CD4-positive, alpha-beta T cell (primary cell): ENCODE results near the gene MARCHF9. TPM values are rescaled to one million over a fixed set of nuclear protein-coding genes. Genes with fewer than 3 reads are reported as not detected.

Experiments
- ATAC-seq: fragments of 200-7000 bp; cut with Tn5 transposase; one replicate; pipeline ENCODE4 v1.10.0; 2022; ENCODE audit warnings: mild to moderate bottlenecking; ENCODE audit not compliant: poor library complexity
- CTCF ChIA-PET: fragments of 350-600 bp; sonication (Branson Sonifier 250); formaldehyde crosslinking; loops from one replicate; lab custom pipeline; 2021; ENCODE audit warnings: antibody characterized with exemption, inconsistent platforms; lab: Charles Lee
- POLR2A ChIA-PET: fragments of 350-600 bp; sonication (Branson Sonifier 250); formaldehyde crosslinking; loops from one replicate; lab custom pipeline; 2021; ENCODE audit warnings: antibody characterized with exemption, inconsistent platforms; lab: Charles Lee
- DNase-seq, 14 experiments: peaks; one replicate each; pipeline ENCODE4 v3.0.0-alpha.2; 2013 to 2020; ENCODE audit warnings: mixed read lengths in 2 of 14
- H3K27ac ChIP-seq, 2 donors: one replicate each; pipeline versions ENCODE4 v1.5.1 to v1.7.0; 2013; ENCODE audit warnings: low read length in 2 of 2, low read depth in 1 of 2, mild to moderate bottlenecking in 1 of 2
- H3K27me3 ChIP-seq, 2 experiments: 1 replicate in 1 of 2; 2 replicates in 1 of 2; pipeline versions ENCODE4 v1.6.1 to v1.7.0; 2013; ENCODE audit warnings: low read length in 2 of 2, control low read depth in 1 of 2, mild to moderate bottlenecking in 1 of 2, moderate library complexity in 1 of 2; ENCODE audit not compliant: insufficient read depth in 2 of 2, control insufficient read depth in 1 of 2
- H3K36me3 ChIP-seq: one replicate; pipeline ENCODE4 v1.6.1; 2013; ENCODE audit warnings: low read length, control low read depth; ENCODE audit not compliant: insufficient read depth
- H3K4me1 ChIP-seq: one replicate; pipeline ENCODE4 v1.6.1; 2013; ENCODE audit warnings: low read length, control low read depth; ENCODE audit not compliant: insufficient read depth
- H3K4me3 ChIP-seq: one replicate; pipeline ENCODE4 v1.5.1; 2013; ENCODE audit warnings: mild to moderate bottlenecking, low read length, moderate library complexity
- H3K9me3 ChIP-seq, 2 experiments: 1 replicate in 1 of 2; 2 replicates in 1 of 2; pipeline versions ENCODE4 v1.6.1 to v1.7.0; 2013; ENCODE audit warnings: low read length in 2 of 2, mild to moderate bottlenecking in 2 of 2, control low read depth in 1 of 2, moderate library complexity in 1 of 2; ENCODE audit not compliant: control insufficient read depth in 1 of 2, insufficient read depth in 1 of 2
- H3K27ac Mint-ChIP-seq: one replicate; pipeline ENCODE4 v1.8.0; 2020; ENCODE audit warnings: mixed read lengths
- H3K27me3 Mint-ChIP-seq: one replicate; pipeline ENCODE4 v1.8.0; 2021; ENCODE audit warnings: mixed read lengths
- H3K36me3 Mint-ChIP-seq: one replicate; pipeline ENCODE4 v1.8.0; 2021; ENCODE audit warnings: low read depth, mixed read lengths
- H3K4me1 Mint-ChIP-seq: one replicate; pipeline ENCODE4 v1.8.0; 2021; ENCODE audit warnings: low read depth, mixed read lengths
- H3K4me3 Mint-ChIP-seq: one replicate; pipeline ENCODE4 v1.8.0; 2020; ENCODE audit warnings: mild to moderate bottlenecking, mixed read lengths
- H3K9me3 Mint-ChIP-seq: one replicate; pipeline ENCODE4 v1.8.0; 2020; ENCODE audit warnings: mixed read lengths
- CTCF ChIP-seq: fragments of 200-600 bp; IDR thresholded peaks from one replicate; pipeline ENCODE4 v1.8.0; 2022; ENCODE audit warnings: antibody characterized with exemption, mild to moderate bottlenecking
- intact Hi-C, 2 experiments: fragments of 100-400 bp; cut with DNase I in 1 of 2; cut with micrococcal nuclease in 1 of 2; formaldehyde crosslinking; loops; one replicate each; pipeline versions ENCODE4 v1.15.1 to v1.9.0; 2023 to 2025; cut with DNase I, micrococcal nuclease
- total RNA-seq, 174 experiments: library from RNA in 2 of 174; stranded (reverse) in 2 of 174; gene quantifications; one replicate each; pipeline ENCODE4 v1.2.3 and lab custom pipeline; 2021 to 2026

Gene MARCHF9
- total RNA-seq, 2 experiments from 2014 or later, result 39.9 to 40.8 TPM

GRCh38 chr12:57723630-57723962 is 31.3 kb upstream of the MARCHF9 start:
- Mint-ChIP-seq H3K4me3 (no peak overlapping the region), H3K27me3 (no peaks in the 10 kb centered on the region), H3K36me3 (peaks cover 69% of the 10 kb centered on the region), H3K9me3 (no peaks in the 10 kb centered on the region), H3K27ac (peak overlapping the region; percentile 67), H3K4me1 (peaks cover 27% of the 10 kb centered on the region)
- no peak overlapping the region for H3K4me3 ChIP-seq
- TF ChIP-seq CTCF, result no peak
- intact Hi-C loops, result no loop called here
- peaks cover 51% of the 10 kb centered on the region for H3K36me3 ChIP-seq
- no peak for DNase-seq
- ATAC-seq, result no peak
- peaks cover 10% of the 10 kb centered on the region for H3K4me1 ChIP-seq
- no peak overlapping the region for H3K27ac ChIP-seq
- no peaks in the 10 kb centered on the region for H3K27me3 ChIP-seq
- CTCF ChIA-PET, result no interaction called here
- POLR2A ChIA-PET, result interaction anchor here (1.5 kb wide), 1 partner anchor 18 kb away, joined by 10 read pairs; no protein-coding TSS in a partner anchor
- peaks cover 0 to 12% of the 10 kb centered on the region in 2 experiments for H3K9me3 ChIP-seq

DNA sequence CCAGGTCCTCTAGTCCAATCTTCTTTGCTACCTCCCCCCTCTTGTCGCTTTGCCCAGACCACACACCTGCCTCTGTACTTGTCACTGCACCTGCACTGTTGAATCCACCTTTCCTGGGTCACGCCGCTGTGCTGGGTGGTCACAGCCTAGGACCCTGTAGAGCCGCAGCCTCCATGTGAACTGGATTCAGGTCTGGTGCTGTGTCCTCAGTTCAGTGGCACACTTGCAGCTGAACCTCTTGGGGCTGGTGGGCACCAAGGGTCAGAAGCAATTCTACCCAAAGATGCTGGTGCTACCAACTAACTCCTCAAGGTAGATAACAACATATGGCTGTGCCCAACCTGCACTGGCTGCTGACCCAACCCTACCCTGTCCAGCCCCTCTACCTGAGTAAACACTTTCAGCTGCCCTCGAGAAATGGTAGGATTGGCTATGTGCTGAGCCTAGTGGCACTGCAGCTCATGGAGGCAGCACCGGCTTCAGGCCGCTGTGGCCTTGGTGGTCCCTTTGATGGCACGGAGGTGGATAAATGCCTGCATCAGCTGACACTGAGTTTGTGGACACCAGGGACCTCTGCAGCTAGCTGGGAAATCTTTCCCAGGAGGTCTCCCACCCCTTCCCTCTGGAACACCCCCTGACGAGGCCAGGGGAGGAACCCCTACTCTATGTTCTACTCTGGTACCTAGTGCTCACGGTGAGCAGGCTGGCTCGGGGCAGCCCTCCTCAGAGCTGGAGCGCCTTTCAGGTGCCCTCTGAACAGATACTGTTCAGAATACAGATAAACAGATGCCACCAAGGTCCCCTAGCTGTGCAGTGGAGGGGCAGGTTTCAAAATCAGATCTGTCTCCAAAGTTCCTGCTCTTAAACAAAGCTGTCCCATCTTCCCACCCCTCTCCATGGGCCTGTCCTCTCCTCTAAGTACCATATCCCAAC is 30.6 kb upstream of the MARCHF9 start:
- Histone ChIP-seq H3K27ac (peak overlapping the region in 1 of 2 donors; percentile 31), H3K4me3 (no peak overlapping the region), H3K27me3 (no peaks in the 10 kb centered on the region), H3K9me3 (peaks cover 0 to 12% of the 10 kb centered on the region in 2 experiments), H3K36me3 (peaks cover 49% of the 10 kb centered on the region), H3K4me1 (peaks cover 10% of the 10 kb centered on the region)
- peak overlapping the region; percentile 67 for H3K27ac Mint-ChIP-seq
- CTCF ChIA-PET, result no interaction called here
- POLR2A ChIA-PET, result interaction anchor here (1.3 to 1.5 kb wide), 2 partner anchors 17 to 31 kb away, joined by 4 to 10 read pairs; no protein-coding TSS in a partner anchor
- H3K27me3 Mint-ChIP-seq, result no peaks in the 10 kb centered on the region
- H3K4me1 Mint-ChIP-seq, result peaks cover 26% of the 10 kb centered on the region
- H3K4me3 Mint-ChIP-seq, result no peak overlapping the region
- no peak for TF ChIP-seq CTCF
- intact Hi-C loops, result no loop called here
- DNase-seq (peak in 2 of 14 experiments; percentile 14 to 30), ATAC-seq (no peak)
- H3K36me3 Mint-ChIP-seq, result peaks cover 69% of the 10 kb centered on the region
- no peaks in the 10 kb centered on the region for H3K9me3 Mint-ChIP-seq

DNA sequence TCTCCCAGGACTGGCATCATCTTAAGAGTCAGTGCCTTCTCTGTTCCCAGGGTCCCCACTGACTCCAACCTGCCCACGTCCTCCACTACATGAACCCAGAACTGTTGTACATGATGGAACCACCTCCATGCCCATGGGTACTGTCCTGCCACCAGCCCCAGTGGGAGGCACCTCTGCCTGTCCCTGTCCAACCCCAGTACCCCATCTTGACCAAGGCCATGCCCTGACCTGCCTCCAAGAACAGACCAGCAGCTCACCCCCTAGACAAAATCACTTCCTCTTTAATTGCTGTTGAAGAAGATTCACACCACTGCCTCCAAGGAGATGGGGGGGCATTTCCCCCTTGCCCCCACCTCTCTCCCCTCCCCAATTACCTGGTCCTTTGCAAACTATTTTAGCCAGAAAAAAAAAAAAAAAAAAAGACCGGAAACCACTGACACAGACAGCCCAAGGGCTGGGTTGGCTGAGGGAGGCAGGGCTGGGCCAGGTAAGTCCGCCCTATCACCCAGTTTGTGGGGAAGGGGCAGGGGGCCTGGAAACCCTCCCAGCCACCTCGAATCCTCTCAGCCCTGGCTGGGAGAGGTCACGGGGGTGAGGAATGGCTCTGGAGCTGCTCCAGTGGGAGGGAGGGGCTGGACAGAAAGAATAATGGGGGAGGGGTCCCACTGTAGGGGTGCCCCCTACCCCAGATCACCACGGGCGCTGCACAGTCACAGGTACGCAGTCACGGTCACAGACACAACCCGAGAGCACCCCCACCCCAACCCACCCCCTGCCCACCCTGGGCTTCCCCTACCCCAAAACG is 29.8 kb upstream of the MARCHF9 start:
- ChIA-PET POLR2A (interaction anchor here (1.3 to 1.5 kb wide), 2 partner anchors 16 to 32 kb away, joined by 4 to 10 read pairs; no protein-coding TSS in a partner anchor), CTCF (no interaction called here)
- no peak overlapping the region for H3K4me3 ChIP-seq
- H3K36me3 ChIP-seq, result peaks cover 49% of the 10 kb centered on the region
- no peaks in the 10 kb centered on the region for H3K9me3 Mint-ChIP-seq
- H3K4me3 Mint-ChIP-seq, result no peak overlapping the region
- no peak for TF ChIP-seq CTCF
- H3K9me3 ChIP-seq, result peaks cover 0 to 12% of the 10 kb centered on the region in 2 experiments
- ATAC-seq (no peak), DNase-seq (peak in 1 of 14 experiments; percentile 28)
- intact Hi-C loops, result no loop called here
- peak overlapping the region in 1 of 2 donors; percentile 31 for H3K27ac ChIP-seq
- H3K27me3 ChIP-seq, result no peaks in the 10 kb centered on the region
- H3K4me1 ChIP-seq, result peaks cover 10% of the 10 kb centered on the region
- peaks cover 72% of the 10 kb centered on the region for H3K36me3 Mint-ChIP-seq
- H3K27me3 Mint-ChIP-seq, result no peaks in the 10 kb centered on the region
- peaks cover 21% of the 10 kb centered on the region for H3K4me1 Mint-ChIP-seq
- peak overlapping the region; percentile 59 for H3K27ac Mint-ChIP-seq
